GM21737 (cell line): ENCODE results near the gene DOCK3.
"Not testable (repeated sequence)": the region's sequence is repeated elsewhere in the genome, so short reads cannot be mapped to it uniquely, and the experiment has no call there.

Experiments
- ATAC-seq: cut with Tn5 transposase; IDR thresholded peaks from one replicate; pipeline ENCODE4 v1.9.1; 2021; ENCODE audit warnings: mild to moderate bottlenecking, moderate library complexity; ENCODE audit not compliant: unreplicated experiment

The DOCK3 gene

GRCh38 chr3:51176923-51177322, 502.2 kb downstream of the DOCK3 start:
- ATAC-seq = no peak

DNA sequence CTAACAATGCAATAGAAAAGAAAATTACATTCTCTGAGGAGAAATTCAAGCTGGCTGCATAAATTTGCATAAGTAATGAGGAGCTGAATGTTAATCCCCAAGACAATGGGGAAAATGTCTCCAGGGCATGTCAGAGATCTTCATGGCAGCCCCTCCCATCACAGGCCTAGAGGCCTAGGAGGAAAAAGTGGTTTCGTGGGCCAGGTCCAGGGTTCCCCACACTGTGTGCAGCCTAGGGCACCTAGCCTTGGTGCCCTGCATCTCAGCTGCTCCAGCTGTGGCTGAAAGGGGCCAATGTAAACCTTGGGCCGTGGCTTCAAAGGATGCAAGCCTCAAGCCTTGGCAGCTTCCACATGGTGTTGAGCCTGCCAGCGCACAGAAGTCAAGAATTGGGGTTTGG, 511.7 kb downstream of the DOCK3 start:
- ATAC-seq = not testable (repeated sequence)

DNA sequence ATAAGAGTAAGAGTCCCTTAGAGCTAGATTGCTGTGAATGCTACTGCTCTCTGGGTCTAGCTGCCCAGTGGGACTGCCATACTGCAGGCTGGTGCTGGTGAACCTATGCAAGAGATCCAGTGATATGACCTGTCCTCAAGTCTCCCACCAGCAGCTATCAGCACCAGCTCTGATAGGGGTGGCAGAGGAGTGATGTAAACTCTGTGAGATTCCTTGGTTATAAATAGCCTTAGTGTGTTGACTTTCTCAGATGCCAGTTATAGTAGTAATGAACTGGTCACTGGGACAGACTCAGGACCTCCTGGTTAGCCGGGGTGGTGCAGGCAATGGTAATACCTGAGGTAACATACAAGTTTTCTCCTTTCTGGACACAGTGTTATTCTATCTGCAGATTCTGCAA, 515.5 kb downstream of the DOCK3 start:
- ATAC-seq = no peak

- no peak for ATAC-seq
Observed at GRCh38 chr3:51190827-51191226, 516.1 kb downstream of the DOCK3 start.

DNA sequence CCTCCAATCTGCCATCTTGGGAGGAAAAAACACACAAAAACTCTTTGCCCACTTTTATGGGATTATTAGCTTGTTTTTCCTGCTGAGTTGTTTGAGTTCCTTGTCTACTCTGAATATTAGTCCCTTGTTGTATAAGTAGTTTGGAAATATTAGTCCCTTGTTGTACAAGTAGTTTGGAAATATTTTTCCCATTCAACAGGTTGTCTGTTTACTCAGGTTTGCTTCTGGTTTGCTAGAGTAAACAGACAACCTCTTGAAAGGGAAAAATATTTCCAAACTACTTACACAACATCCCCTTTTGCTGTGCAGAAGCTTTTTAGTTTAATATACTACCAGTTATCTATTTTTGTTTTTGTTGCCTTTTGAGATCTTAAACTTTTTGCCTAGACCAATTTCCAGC, 517.0 kb downstream of the DOCK3 start:
- ATAC-seq = no peak

GRCh38 chr3:51198477-51198876, 523.8 kb downstream of the DOCK3 start:
- no peak for ATAC-seq

- not testable (repeated sequence) for ATAC-seq
Observed at GRCh38 chr3:51199296-51199695, 524.6 kb downstream of the DOCK3 start.

- ATAC-seq = no peak
Observed at GRCh38 chr3:51216291-51216690, 541.6 kb downstream of the DOCK3 start.

- no peak for ATAC-seq
Observed at GRCh38 chr3:51221959-51222358, 547.2 kb downstream of the DOCK3 start.

- no peak for ATAC-seq
Observed at GRCh38 chr3:51224283-51224682, 549.6 kb downstream of the DOCK3 start.

DNA sequence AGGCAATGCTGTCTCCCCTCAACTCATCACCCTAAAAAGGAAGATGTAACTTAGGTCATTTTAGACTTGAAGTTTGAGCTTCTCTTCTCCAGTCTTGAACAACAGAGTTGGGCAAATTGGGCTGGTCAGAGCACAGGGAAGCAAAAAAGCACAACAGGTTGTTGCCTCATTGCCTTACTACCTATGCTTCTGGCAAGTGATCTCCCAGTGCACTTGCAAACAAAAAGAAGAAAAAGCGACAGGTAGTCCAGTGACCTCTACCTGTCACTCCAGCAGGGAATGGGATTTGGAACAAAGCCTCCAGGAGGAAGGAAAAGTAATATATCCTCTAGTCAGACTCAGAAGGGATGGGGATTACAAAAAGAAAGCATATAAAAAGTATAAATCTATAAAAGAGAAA, 550.1 kb downstream of the DOCK3 start:
- ATAC-seq = no peak

DNA sequence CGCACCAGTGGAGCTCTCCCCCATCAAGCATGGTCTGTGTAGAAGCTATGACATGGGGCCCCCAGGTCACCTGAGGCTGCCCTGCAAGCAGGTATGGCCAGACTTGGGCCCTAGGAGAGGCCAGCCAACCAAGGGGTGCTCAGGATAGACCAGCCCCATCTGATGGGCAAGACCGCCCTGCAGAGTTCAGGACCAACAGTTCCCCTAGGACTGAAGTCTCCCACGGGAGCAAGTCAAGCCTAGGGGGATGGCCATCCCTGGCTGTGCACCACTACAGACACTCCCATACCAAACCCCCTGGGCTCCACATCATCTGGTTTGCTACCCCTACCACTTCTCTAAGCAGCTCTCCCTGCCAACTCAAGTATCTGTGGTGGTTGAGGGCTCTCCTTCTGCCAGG, 568.2 kb downstream of the DOCK3 start:
- no peak for ATAC-seq

DNA sequence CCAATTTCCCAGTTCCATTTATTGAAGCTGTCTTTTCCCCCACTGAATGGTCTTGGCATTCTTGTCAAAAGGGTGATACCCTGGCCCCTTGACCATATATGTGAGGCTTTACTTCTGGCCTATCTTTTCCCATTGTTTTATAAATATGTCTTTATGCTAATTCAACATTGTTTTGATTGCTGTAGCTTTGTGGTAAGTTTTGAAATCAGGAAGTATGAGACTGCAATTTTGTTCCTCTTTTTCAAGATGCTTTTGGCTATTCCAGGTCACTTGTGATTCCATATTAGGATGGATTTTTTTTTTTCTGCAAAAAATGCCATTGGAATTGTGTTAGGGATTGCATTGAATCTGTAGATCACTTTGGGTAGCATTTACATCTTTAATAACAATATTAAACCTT, 569.2 kb downstream of the DOCK3 start:
- no peak for ATAC-seq

DNA sequence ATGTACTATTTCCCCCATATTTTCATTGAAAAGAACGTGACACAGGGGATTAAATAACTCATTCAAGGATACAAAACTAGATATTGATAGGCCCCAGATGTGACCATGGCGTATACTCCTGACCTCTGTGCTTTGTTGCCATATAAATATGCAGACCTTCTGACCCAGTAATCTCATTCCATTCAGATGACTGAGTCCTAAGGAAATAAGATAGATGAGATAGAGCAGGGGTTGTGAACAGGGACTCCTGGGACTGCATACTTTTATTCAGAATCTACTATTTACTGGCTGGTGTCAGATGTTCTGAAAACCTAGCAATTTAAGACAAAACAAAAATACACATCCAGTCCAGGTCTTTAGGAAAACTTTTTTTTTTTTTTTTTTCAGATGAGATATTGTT, 571.1 kb downstream of the DOCK3 start:
- no peak for ATAC-seq

DNA sequence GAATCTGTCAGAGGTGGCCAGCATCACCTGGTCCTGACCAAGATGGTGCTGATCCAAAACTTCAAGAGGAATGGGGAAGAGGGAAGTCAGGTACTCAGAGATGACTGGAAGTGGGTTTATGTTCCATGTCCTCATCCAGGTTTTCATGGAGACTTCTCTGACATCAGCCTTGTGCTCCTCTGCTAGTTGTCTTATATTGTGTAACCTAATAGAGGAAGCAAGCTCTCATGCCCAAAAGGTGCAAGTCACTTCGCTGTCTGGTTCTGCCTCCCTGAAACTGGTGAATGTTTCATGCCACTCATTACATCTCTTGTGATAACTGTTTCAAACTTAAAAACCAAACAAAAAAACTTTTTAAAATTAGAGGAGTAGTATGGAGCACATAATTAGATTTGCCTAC, 583.1 kb downstream of the DOCK3 start:
- ATAC-seq = no peak

DNA sequence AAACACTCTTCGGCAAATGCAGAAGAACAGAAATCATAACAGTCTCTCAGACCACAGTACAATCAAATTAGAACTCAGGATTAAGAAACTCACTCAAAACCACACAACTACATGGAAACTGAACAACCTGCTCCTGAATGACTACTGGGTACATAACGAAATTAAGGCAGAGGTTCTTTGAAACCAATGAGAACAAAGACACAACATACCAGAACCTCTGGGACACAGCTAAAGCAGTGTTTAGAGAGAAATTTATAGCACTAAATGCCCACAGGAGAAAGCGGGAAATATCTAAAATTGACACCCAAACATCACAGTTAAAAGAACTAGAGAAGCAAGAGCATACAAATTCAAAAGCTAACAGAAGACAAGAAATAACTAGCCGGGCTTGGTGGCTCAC, 589.4 kb downstream of the DOCK3 start:
- not testable (repeated sequence) for ATAC-seq

DNA sequence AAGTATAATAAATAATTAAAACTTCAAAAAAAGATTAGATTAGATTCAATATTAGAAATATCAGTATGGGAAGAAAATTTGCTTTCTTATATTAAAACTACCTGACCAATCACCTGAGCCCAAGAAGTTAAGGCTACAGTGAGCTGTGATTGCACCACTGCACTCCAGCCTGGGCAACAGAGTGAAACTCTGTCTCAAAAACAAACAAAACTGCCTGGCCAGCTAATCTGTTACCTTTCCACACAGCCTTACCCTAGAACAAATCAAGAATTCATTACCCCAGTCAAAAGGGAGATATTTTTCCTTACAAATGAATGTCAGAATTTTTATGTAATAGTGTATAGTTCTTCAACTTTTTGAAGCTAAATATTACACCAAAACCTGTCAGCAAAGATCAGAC, 593.4 kb downstream of the DOCK3 start:
- no peak for ATAC-seq

DNA sequence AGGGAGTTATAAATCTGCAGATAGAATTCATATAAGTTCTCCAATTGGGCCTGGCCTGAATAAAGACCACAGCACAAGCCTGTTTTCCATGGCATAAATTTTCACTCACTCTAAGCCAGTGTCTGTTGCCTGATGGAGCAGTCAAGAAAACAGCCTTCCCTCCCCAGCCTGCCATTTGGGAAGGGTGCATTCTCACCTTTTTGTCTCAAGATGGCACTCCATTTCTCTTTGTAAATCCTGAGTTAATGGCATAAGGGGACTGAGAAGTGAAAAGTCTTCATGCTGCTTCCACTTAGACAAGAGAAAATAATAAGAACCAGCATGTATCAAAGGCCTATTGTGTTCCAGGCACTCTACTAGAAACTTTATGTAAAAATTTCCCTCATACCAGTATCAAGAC, 594.7 kb downstream of the DOCK3 start:
- no peak for ATAC-seq

DNA sequence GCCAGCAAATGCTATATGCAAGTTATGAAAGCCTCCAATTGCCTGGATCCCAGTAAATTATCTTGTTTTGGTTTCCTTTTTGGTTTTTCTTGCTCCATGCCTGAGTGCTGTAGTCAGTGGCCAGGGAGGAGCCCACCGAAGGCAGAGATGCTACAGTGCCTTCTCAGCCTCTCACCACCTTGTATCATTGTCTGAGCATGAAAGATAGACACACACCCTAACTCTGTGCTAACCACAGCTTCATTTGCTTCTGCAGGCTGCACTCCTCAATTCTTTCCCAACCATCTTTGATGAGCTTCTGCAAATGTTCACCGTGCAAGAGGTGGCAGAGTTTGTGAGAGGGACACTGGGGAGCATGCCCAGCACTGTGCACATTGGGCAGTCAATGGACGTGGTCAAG, 595.8 kb downstream of the DOCK3 start:
- no peak for ATAC-seq

DNA sequence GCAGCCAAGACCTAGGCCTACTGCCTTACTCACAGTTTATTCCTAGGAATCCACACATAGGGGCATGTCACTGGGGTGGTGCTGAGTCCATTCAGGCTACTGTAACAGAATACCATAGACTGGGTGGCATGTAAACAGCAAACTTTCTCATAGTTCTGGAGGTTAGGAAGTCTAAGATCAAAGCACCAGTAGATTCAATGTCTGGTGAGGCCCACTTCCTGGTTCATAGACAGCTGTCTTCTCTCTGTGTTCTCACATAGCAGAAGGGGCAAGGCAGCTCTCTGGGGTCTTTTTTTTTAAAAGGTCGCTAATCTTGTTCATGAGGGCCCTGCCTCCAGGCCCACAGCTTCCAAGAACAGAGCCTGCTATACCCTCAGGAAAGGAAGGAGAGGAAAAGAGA, 596.4 kb downstream of the DOCK3 start:
- no peak for ATAC-seq

GRCh38 chr3:51274052-51274451, 599.3 kb downstream of the DOCK3 start:
- ATAC-seq = no peak

GRCh38 chr3:51275111-51275805, 600.5 kb downstream of the DOCK3 start:
- ATAC-seq = no peak

DNA sequence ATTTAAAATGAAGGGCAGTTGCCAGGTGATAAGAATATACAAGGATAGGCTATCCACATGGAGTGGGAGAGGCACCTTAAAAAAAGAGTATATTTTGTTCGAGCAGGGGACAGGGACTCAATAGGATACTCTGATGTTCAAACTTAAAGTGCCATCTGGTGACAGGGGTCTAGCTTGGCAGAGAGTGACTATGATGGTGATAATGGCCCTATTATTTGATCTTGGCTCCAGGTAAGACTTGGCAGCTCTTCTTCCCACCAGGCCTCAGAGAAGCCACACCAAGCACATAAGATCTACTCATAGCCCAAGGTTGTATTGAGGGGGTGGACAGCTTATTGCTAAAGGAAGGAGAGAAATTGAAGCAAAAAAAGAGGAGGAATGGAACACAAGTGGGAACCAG, 601.3 kb downstream of the DOCK3 start:
- no peak for ATAC-seq
